Bronchial epithelial cell (primary cell): ENCODE data around the gene FMNL3. TPM values are rescaled to one million over a fixed set of nuclear protein-coding genes. Genes with fewer than 3 reads are reported as not detected.

Experiments
- DNase-seq: peaks from one replicate; pipeline ENCODE4 v3.0.0-alpha.2; 2010; ENCODE audit warnings: low read depth
- FAIRE-seq: peaks from 2 replicates; lab custom pipeline; 2011; peaks lifted over from hg19 to GRCh38; lab: Jason Lieb, UNC
- H3K27me3 ChIP-seq: 2 replicates; pipeline ENCODE4 v1.5.1; 2011; ENCODE audit warnings: low read length; ENCODE audit not compliant: control insufficient read depth, insufficient read depth
- H3K36me3 ChIP-seq: 2 replicates; pipeline ENCODE4 v1.5.1; 2011; ENCODE audit warnings: low read length; ENCODE audit not compliant: control insufficient read depth, insufficient read depth
- H3K4me3 ChIP-seq: 2 replicates; pipeline ENCODE4 v1.5.1; 2011; ENCODE audit warnings: mild to moderate bottlenecking, low read depth, low read length, control low read depth
- total RNA-seq: library from RNA; depleted of rRNA; stranded (reverse); fragments of >200 nt; gene quantifications from 2 replicates; pipeline ENCODE4 v1.2.1, GENCODE V29; 2014
- TF ChIP-seq, protein P1 (sequence below): IDR thresholded peaks from 2 replicates; pipeline ENCODE4 v1.5.1; 2011; ENCODE audit warnings: mild to moderate bottlenecking, moderate library complexity, low read length, control low read depth, inconsistent platforms; ENCODE audit not compliant: insufficient read depth, severe bottlenecking

Gene FMNL3
- total RNA-seq, 1 donor from 2014 or later, result 2.6 TPM

DNA sequence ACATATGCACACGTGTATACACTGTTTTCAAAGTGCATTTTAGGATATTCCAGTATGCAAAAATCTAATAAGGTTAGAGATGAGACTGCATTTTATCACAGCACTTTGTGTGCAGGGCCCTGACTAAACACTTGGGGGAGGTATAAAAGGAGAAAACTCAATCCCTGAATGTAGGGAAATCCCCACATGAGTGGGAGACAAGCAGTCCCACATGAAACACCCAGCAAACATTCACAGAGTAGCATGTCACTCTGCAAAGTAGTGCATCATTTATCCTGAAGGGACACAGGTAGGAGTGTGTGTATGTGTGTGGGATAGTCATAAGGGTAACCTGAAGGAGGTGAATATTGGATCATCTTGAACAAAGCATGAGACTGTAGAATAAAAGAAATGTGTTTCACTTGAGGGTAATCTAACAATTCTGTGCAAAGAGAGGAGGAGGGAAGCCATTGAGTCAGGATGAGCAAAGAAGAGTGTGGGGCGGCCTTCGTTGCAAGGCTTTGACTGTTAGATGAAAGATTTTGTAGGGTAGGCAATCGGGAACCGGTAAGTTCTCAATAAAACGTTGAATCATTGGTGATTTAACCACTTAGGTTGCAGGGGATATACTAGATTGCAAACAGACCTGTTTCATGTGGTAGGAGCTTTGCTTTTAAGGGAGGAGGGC is 80.9 kb downstream of the FMNL3 start:
- H3K27me3 ChIP-seq, result no peaks in the 10 kb centered on the region
- no peaks in the 10 kb centered on the region for H3K36me3 ChIP-seq
- H3K4me3 ChIP-seq, result no peak overlapping the region
- TF ChIP-seq, protein P1, sequence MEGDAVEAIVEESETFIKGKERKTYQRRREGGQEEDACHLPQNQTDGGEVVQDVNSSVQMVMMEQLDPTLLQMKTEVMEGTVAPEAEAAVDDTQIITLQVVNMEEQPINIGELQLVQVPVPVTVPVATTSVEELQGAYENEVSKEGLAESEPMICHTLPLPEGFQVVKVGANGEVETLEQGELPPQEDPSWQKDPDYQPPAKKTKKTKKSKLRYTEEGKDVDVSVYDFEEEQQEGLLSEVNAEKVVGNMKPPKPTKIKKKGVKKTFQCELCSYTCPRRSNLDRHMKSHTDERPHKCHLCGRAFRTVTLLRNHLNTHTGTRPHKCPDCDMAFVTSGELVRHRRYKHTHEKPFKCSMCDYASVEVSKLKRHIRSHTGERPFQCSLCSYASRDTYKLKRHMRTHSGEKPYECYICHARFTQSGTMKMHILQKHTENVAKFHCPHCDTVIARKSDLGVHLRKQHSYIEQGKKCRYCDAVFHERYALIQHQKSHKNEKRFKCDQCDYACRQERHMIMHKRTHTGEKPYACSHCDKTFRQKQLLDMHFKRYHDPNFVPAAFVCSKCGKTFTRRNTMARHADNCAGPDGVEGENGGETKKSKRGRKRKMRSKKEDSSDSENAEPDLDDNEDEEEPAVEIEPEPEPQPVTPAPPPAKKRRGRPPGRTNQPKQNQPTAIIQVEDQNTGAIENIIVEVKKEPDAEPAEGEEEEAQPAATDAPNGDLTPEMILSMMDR, result no peak
- FAIRE-seq (no peak), DNase-seq (peak; percentile 22)

DNA sequence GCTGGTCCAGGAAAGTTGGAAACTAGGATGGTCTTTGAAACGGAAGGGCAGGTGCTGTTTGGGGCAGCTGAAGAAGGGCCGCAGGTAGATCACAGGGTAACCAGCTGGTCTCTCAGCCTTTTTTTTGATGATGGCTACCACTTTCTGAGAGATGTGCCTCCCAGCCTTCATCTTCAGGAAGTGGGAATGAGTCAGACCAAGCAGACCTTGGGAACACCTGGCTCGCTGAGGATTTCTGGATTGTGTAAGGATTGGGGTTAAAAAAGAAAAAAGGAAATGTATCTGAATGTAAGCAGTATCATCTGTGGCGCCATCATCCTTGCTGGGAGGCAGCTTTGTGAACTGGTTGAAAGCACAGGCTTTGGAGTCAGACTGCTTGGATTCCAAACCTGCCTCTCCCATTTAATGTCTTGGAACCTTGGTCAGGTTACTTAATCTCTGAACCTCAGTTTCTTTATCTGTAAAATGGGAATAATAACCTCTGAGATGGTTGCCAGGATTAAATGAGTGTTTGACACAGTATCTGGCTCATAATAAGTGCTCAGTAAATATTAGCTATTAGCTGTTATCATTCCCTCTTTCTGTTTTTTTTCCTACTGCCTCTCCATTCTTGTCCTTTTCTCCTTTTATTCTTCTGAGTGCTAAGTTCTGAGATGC is 82.2 kb downstream of the FMNL3 start:
- peak; percentile 93 for DNase-seq
- TF ChIP-seq, protein P1, result no peak
- Histone ChIP-seq H3K36me3 (no peaks in the 10 kb centered on the region), H3K4me3 (no peak overlapping the region), H3K27me3 (no peaks in the 10 kb centered on the region)
- no peak for FAIRE-seq

DNA sequence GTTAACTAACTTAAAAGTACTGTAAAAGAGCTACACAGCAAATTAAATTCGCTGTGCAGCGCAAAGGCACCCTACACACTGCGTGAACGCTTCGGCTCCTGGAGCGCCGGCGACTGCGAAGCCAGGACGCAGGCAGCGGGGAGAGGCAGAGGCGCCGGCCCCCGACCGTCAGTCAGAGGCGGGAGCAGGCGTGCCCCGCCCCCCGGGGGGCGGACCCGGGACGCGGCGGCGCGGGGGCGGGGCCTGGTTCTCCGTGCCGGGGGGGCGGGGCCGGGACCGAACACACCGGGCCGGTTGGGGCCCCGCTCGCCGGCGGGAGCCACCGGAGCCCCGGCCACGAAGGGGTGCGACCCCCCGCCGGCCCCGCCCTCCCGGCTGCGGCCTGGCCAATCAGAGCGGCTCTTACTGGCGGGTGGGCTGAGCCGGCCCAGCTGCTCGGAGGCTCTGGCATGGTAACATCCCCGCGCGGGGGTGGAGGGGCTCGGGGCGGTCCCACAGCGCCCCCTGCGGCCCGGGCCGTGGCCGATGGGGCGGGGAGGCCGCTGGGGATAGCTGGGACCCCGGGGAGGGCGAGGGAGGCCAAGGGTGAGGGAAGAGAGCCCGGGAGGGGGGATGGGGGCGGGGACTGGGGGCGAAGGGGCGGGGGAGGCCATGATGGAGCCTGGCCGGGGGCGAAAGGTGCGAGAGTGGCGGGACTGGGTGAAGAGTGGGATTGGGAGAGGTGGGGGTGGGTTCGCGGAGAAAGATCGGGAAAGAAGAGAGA is 83.9 kb downstream of the FMNL3 start, which contains the start of gene PRPF40B:
TSS of gene PRPF40B (plus strand) at position 420 of the 763 bp plus-strand sequence. CDS start at position 450, 30 bp downstream.
- TF ChIP-seq, protein P1, result peak; percentile 46
- Histone ChIP-seq H3K4me3 (peak within 1 kb of the TSS; percentile 50), H3K36me3 (no peaks in the 10 kb centered on the region), H3K27me3 (no peaks in the 10 kb centered on the region)
- no peak for FAIRE-seq
- DNase-seq, result peak; percentile 63

DNA sequence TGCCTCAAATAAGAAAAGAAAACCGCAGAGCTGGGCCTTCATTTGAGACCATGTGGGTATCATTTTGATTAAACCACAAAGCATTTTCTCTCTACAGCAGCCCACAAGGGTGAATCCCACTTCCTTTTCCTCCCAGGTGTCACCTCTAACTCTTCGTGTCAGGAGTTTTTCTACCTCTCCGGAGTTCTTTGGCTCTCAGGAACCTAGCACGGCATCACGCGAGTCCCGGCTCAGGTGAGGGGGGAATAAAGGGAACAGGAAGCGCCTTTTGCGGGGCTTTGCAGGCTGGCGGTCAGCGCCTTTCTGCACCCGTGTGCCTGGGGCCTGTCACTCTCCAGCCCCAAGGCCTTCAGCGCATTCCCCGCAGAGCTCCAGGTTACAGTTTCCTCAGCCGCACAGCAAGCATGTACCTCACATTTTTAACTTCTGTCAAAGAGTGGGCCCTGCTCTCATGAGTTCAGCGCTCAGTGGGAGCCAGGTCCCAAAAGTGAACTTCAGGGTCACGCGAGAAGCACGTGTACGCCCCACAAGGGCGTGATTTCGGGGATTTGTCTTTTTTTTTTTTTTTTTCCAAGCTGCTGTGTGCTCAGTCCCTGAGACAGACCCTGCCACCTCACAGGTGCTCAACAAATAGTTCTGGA is 84.6 kb downstream of the FMNL3 start:
- no peaks in the 10 kb centered on the region for H3K27me3 ChIP-seq
- no peak for FAIRE-seq
- H3K4me3 ChIP-seq, result peak overlapping the region; percentile 50
- peak; percentile 26 for DNase-seq
- TF ChIP-seq, protein P1, result no peak
- no peaks in the 10 kb centered on the region for H3K36me3 ChIP-seq

DNA sequence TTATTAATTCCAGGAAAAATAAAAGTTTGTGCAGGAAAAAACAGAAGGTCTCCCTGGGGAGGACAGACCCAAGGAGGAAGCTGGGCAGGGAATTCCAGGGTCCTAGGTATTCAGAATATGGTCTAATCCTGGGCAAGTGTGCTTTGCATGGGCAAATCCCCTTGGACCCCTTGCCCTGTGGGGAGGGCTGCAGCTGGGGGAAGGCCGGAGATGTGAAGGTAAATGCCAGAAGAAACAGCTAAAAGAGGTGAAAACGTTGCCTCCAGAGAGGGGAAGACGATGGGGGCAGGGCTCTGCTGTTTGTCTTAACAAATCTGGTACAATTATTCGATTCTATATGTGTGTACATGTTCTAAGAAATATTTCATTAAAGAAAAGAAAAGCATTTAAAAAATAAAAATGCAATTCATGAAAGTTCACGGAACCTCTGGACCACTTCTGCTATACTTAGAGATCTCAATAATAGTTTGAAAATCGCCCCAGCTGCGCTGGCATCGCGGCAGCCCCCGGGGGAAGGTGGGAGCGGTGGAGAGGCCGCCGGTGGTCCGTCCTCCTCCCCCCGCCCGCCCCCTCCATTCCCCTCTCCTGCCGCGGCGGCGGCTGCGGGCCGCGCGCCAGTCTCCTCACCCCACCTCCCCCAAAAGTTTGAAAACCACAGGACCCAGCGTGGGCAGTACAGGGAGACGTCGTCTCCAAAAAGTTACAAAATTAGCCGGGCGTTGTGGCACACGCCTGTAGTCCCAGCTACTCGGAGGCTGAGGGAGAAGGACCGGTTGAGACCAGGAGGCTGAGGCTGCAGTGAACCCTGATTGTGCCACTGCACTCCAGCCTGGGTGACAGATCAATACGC is 85.3 kb downstream of the FMNL3 start:
- TF ChIP-seq, protein P1, result no peak
- DNase-seq (no peak), FAIRE-seq (no peak)
- Histone ChIP-seq H3K27me3 (no peaks in the 10 kb centered on the region), H3K36me3 (no peaks in the 10 kb centered on the region), H3K4me3 (peak overlapping the region; percentile 50)
